Muscle layer of colon (tissue), 2 donors: ENCODE measurements around the gene PHETA2.
A peak's percentile ranks its signal among the peaks of the same experiment; 100 is the strongest.
"Not testable (repeated sequence)": the region's sequence is repeated elsewhere in the genome, so short reads cannot be mapped to it uniquely, and the experiment has no call there.

Source experiments
- H3K27ac ChIP-seq: one replicate; pipeline ENCODE4 v1.7.0; 2013; ENCODE audit warnings: low read depth, mild to moderate bottlenecking, low read length, moderate library complexity
- H3K27me3 ChIP-seq, 2 donors: one replicate each; pipeline ENCODE4 v1.7.0; 2013; ENCODE audit warnings: low read length in 2 of 2, mild to moderate bottlenecking in 2 of 2; ENCODE audit not compliant: insufficient read depth in 2 of 2, control insufficient read depth in 1 of 2
- H3K36me3 ChIP-seq: one replicate; pipeline ENCODE4 v1.7.0; 2013; ENCODE audit warnings: mild to moderate bottlenecking, low read length; ENCODE audit not compliant: insufficient read depth
- H3K4me1 ChIP-seq: one replicate; pipeline ENCODE4 v1.7.0; 2013; ENCODE audit warnings: mild to moderate bottlenecking, low read length; ENCODE audit not compliant: insufficient read depth
- H3K4me3 ChIP-seq, 2 donors: one replicate each; pipeline ENCODE4 v1.7.0; 2013; ENCODE audit warnings: low read length in 2 of 2, low read depth in 1 of 2, mild to moderate bottlenecking in 1 of 2, moderate library complexity in 1 of 2
- H3K9ac ChIP-seq: one replicate; pipeline ENCODE4 v1.7.0; 2013; ENCODE audit warnings: low read length
- H3K9me3 ChIP-seq: one replicate; pipeline ENCODE4 v1.7.0; 2013; ENCODE audit warnings: mild to moderate bottlenecking, low read length
- donor health status: abdominal sarcoma.
- donor health status: Adenocarcinoma of cecum.

The PHETA2 gene

DNA sequence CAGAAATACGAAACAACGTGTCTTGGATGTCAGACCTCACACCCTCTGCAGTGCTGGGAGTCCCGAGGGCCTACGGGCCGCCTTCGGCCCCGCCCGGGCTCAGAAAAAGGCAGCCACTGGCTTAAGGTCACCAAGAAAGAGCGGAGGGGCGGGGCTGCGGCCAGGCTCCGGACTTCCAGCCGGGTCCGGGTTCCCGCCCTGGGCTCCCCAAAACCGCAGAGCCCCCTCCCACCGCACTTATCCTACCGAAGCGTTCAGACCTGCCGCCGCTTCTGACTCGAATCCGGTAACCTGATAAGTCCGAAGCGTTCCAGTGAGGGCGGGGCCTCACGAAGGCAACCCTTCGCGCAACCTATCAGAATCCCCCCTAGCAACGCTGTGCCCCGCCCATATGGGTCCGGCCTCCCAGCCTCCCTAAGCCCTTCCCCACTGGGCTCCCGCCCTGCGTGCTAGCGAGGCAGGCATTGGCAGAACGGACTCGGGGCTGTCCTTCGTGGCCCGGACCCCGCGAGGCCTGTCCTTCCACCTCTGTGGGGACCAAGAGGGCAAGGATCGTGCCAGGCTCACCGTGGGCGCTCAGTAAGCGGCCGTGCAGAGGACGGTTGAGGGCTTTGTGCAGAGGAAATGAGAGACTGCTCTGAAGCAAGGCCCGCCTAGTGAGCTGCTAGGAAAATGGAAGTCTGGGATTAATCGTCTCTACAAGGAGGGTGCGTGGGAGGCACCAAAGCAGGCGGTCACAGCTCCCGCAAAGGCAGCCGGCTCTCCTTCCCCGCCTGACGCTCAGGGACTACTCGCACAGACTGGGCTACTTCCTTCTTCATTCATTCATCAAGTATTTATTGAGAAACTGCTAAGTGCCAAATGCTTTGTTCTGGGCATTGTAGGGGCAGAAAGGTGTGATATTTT is 3.3 kb upstream of the PHETA2 start, which contains the start of gene NAGA:
TSS of gene NAGA (minus strand) at position 296 of the 906 bp plus-strand sequence. CDS start 515 bp downstream, outside the sequence.
- H3K27me3 ChIP-seq: no peaks in the 10 kb centered on the region
- no peaks in the 10 kb centered on the region for H3K9me3 ChIP-seq
- H3K9ac ChIP-seq: peak within 1 kb of the TSS; percentile 83
- peak within 1 kb of the TSS; percentile 89 for H3K27ac ChIP-seq
- H3K36me3 ChIP-seq: peaks cover 19% of the 10 kb centered on the region
- H3K4me3 ChIP-seq: peak within 1 kb of the TSS; percentile 59 to 78
- H3K4me1 ChIP-seq: peaks cover 42% of the 10 kb centered on the region

DNA sequence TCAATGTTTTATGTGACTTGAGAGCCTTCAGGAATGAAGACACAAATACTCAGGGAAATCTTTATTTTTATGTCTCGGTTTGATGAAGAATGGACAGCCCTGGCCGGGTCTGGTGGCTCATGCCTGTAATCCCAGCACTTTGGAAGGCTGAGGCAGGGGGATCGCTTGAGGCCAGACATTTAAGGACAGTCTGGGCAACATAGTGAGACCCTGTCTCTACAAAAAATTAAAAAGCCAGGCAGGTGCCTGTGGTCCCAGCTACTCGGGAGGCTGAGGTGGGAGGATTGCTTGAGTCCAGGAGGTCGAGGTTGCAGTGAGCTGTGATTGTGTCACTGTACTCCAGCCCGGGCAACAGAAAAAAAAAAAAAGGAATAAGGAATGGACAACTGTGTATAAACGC is 2.5 kb upstream of the PHETA2 start:
- Histone ChIP-seq H3K4me1 (peaks cover 42% of the 10 kb centered on the region), H3K9ac (peak overlapping the region; percentile 75), H3K36me3 (peaks cover 16% of the 10 kb centered on the region), H3K27ac (peak overlapping the region; percentile 89), H3K4me3 (peak overlapping the region; percentile 59 to 78)
- not testable (repeated sequence) for H3K27me3 ChIP-seq, H3K9me3 ChIP-seq

DNA sequence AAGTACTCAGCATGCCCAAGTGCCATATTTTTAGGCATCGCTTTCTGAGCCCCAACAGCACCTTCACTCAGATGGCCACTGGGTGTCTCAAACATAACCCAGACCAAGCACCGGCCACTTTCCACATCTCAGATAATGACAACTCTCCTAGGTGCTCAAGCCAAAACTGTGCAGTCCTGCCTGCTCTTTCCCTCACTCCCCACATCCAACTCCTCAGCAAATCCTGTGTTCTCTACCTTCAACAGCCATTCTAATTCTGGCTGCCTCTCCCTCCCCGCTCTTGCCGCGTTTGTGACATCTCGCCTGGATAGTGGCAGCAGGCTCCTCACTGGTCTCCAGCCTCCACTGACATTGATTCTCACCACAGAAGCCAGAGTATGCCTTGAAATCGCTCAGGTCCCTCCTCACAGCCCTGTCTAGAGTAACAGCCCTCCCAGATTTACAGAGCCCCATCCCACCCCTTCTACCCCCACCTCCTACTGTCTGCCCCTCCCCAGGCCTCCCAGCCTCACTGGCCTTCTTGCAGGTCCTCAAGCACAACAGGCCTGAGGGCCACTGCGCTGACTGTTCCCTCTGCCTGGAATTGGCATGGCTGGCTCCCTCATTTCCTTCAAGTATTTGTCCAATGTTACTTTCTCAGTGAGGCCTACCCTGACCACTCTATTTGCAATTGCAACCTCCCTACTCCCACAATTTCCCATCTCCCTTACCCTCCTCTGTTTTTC is 1.3 kb upstream of the PHETA2 start:
- H3K9ac ChIP-seq: no peak overlapping the region
- H3K27me3 ChIP-seq: no peaks in the 10 kb centered on the region
- no peak overlapping the region for H3K27ac ChIP-seq
- no peak overlapping the region for H3K4me3 ChIP-seq
- no peaks in the 10 kb centered on the region for H3K9me3 ChIP-seq
- H3K36me3 ChIP-seq: peaks cover 13% of the 10 kb centered on the region
- H3K4me1 ChIP-seq: peaks cover 44% of the 10 kb centered on the region

DNA sequence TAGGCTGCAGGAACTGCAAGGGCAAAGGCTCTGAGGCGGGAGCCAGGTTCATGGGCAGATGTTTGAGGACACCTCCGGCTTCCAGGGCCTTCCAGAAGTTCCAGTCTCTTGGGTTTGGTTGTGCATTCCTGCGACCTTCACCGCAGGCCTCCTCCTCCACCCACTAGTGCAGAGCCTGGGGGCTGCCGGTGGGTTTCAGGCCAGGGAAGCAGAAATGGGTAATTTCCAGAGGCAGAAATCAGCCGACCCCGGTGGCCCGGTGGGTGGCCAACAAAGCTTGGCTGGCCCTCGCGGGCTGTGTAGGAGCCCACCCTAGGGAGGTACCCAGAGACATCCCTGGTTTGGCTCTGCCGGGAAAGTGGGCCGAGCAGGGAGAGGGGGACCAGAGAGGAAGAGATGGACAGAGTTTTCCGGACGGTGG is 417 bp upstream of the PHETA2 start:
- Histone ChIP-seq H3K9ac (peak overlapping the region; percentile 68), H3K36me3 (peaks cover 12% of the 10 kb centered on the region), H3K4me3 (peak overlapping the region; percentile 56 to 69), H3K4me1 (peaks cover 52% of the 10 kb centered on the region), H3K9me3 (no peaks in the 10 kb centered on the region), H3K27ac (peak overlapping the region; percentile 96), H3K27me3 (no peaks in the 10 kb centered on the region)

DNA sequence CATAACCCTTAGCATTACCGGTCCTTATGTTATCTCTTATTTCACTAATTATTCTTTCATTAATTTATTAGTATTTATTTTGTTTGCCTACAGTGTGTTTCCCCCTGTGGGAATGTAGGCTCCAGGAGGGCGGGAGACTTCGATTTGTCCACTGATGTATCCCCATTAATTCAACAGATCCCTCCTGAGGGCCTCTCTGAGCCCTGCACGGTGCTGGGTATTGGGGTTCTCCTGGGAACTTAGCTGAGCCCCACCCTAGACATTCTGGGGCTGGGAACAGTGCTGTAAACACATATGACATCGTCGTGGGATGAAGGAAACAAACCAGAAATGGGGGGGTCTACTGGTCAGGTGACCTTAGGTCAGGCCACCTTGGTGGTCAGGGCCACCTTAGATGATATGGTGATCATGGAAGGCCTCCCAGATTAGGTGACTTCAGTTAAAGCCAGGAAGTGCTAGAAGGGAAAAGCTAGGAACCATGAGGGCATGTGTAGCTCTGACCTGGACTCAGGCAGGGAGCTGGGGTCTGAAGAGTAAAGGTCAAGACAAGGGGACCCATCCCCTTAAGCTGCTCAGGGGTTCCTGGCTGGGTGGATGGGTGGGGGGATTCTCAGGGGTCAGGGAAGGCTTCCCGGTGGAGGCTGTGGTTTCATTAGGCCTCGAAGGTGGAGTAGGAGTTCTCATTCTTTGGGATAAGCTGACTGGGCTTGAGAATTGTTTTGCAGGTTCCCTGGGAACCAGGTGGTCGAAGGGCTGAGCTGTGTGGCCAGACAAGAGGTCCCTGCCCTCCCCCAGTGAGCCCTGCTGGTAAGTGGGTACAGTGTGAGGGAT is 1.0 kb downstream of the PHETA2 start:
- peak overlapping the region; percentile 68 for H3K9ac ChIP-seq
- peak overlapping the region; percentile 96 for H3K27ac ChIP-seq
- H3K4me1 ChIP-seq: peaks cover 45% of the 10 kb centered on the region
- peaks cover 12% of the 10 kb centered on the region for H3K36me3 ChIP-seq
- H3K9me3 ChIP-seq: no peaks in the 10 kb centered on the region
- H3K27me3 ChIP-seq: no peaks in the 10 kb centered on the region
- H3K4me3 ChIP-seq: peak overlapping the region; percentile 56 to 69

DNA sequence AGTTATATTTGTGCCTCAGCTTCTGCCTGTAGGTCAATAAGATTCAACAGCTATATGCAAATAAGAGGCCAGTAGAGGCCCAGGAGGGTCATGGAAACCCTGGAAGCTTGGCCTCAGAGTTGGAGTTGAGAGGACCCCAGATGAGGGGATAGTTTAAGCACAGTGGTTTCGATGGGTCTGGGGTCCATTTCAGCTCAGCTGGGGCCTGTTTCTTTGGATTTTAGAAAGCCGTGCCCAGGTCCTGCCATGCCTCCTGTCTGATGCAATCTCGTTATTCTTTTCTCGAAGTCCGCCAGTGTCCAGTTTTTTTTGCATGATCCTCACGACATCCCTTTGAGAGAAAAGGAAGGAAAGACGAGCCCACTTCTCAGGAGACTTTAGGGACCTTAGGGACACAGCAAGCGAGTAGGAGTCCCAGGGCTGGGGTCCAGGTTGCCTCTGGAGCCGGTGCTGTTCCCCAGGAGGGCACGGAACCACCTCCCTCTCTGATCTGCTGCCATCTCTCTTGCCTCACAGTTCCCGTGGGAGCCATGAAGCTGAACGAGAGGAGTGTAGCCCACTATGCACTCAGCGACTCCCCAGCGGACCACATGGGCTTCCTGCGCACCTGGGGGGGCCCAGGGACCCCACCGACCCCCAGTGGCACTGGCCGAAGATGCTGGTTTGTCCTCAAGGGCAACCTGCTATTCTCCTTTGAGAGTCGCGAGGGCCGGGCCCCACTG is 2.9 kb downstream of the PHETA2 start:
- H3K27me3 ChIP-seq: no peaks in the 10 kb centered on the region
- H3K4me3 ChIP-seq: no peak overlapping the region
- H3K9me3 ChIP-seq: no peaks in the 10 kb centered on the region
- H3K4me1 ChIP-seq: peaks cover 33% of the 10 kb centered on the region
- H3K9ac ChIP-seq: no peak overlapping the region
- H3K36me3 ChIP-seq: peaks cover 12% of the 10 kb centered on the region
- H3K27ac ChIP-seq: no peak overlapping the region

DNA sequence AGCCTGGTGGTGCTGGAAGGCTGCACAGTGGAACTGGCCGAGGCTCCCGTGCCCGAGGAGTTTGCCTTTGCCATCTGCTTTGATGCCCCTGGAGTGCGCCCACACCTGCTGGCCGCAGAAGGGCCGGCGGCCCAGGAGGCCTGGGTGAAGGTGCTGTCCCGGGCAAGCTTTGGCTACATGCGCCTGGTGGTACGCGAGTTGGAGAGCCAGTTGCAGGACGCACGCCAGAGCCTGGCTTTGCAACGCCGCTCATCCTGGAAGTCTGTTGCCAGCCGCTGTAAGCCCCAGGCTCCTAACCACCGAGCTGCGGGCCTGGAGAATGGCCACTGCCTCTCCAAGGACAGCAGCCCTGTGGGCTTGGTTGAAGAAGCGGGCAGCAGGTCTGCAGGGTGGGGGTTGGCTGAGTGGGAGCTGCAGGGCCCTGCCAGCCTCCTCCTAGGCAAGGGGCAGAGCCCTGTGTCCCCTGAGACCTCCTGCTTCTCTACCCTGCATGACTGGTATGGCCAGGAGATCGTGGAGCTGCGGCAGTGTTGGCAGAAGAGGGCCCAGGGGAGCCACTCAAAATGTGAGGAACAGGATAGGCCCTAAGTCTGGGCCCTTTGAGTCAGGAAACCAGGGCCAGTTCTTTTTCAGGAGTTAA is 3.6 kb downstream of the PHETA2 start:
- Histone ChIP-seq H3K4me3 (no peak overlapping the region), H3K27me3 (no peaks in the 10 kb centered on the region), H3K27ac (peak overlapping the region; percentile 97), H3K9ac (peak overlapping the region; percentile 99), H3K36me3 (peaks cover 17% of the 10 kb centered on the region), H3K9me3 (no peaks in the 10 kb centered on the region), H3K4me1 (peaks cover 33% of the 10 kb centered on the region)

DNA sequence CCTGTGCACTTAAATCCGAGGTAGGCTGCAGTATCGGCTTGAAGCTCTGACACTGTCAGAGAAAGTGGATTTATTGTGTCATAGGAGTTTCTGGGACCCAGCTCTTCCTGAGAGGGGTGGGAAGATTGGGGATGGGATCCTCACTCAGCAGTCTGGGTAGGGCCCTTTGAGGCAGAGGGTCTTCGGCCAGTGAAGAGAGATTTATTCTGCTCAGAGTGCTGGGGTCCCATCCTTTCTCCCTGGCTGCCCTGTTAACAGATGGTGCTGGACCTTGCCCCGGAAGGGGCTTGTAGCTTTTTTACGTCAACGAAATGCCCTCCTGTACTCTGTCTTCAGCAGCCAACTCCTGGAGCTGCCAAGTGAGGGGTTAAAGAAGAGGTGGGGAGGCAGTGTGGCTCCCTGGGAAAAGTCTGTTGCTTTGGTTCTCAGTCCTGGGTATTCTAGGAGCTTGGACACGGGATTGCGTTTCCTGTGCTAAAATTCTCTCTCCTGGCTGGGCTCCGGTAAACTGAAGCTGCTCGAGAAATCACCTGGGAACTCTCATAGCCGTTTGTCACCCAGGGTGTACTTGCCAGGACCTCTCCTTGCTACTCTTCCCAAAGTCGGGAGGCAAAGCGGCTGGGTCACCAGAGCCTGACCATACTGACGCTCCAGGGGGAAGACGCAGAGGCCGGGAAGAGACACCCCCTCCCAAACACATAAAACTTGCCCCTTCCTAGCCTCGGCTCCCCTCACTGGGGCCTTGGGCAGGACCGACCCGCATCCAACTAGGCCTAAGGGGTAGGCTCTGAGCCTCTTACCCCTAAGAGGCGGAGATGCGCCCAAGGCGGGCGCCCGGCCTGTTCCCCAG is 4.6 kb downstream of the PHETA2 start:
- H3K27me3 ChIP-seq: no peaks in the 10 kb centered on the region
- peaks cover 27% of the 10 kb centered on the region for H3K4me1 ChIP-seq
- peak overlapping the region; percentile 99 for H3K9ac ChIP-seq
- peak overlapping the region; percentile 28 to 78 for H3K4me3 ChIP-seq
- no peaks in the 10 kb centered on the region for H3K9me3 ChIP-seq
- H3K27ac ChIP-seq: peak overlapping the region; percentile 97
- H3K36me3 ChIP-seq: peaks cover 28% of the 10 kb centered on the region

DNA sequence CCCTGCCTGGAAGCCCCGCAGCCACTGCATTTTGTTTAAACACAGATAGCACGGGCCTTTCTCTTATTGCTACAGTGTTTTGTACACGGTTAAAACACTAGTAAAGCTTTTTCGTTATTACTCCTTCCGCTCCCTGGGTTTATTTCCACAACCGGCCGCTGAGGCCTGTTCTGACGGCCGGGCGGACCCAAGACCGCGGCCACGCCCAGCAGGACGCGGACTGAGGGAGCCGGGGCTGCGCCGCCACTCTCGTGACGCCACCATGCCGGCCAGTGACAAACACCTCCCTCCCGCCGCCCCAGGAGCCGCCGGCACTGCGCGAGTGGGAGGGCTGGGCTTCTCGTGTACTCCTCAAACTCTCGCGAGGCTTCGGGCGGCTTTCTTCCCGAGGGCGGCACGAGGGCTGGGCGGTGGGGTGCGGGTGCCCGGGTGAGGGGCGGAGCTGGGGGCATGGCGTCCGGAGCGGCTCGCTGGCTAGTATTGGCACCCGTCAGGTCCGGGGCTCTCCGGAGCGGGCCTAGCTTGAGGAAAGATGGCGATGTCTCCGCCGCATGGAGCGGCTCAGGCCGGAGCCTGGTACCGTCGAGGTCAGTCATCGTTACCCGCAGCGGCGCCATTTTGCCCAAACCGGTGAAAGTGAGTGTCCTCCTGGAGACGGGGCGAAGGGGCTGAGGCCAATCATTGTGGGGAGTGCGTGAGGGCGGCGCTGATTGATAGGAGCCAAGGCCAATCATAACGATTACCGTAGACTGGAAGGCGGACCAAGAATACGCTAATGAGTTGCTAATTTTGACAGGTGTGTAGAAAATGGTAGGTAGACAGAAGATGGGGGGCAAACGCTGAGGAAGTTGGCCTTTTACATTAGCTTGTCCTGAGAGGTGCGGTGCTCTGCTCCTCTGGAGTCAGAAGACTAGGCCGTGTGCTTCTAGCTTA is 5.5 kb downstream of the PHETA2 start, which contains the start of gene SMDT1:
TSS of gene SMDT1 (plus strand) at position 382 of the 933 bp plus-strand sequence. CDS start at position 451, 69 bp downstream.
- peak within 1 kb of the TSS; percentile 99 for H3K9ac ChIP-seq
- no peaks in the 10 kb centered on the region for H3K9me3 ChIP-seq
- H3K36me3 ChIP-seq: peaks cover 32% of the 10 kb centered on the region
- H3K27ac ChIP-seq: peak within 1 kb of the TSS; percentile 97
- H3K27me3 ChIP-seq: no peaks in the 10 kb centered on the region
- H3K4me1 ChIP-seq: peaks cover 25% of the 10 kb centered on the region
- peak within 1 kb of the TSS; percentile 68 to 78 for H3K4me3 ChIP-seq
